CD4-positive, alpha-beta T cell treated with Interleukin-10 for 1 hour (primary cell): Measurements from ENCODE around the gene NUP98.
"Not testable (repeated sequence)": the region's sequence is repeated elsewhere in the genome, so short reads cannot be mapped to it uniquely, and the experiment has no call there.

Experiments used
- DNase-seq: peaks from one replicate; pipeline ENCODE4 v3.0.0-alpha.2; 2020

NUP98 gene

DNA sequence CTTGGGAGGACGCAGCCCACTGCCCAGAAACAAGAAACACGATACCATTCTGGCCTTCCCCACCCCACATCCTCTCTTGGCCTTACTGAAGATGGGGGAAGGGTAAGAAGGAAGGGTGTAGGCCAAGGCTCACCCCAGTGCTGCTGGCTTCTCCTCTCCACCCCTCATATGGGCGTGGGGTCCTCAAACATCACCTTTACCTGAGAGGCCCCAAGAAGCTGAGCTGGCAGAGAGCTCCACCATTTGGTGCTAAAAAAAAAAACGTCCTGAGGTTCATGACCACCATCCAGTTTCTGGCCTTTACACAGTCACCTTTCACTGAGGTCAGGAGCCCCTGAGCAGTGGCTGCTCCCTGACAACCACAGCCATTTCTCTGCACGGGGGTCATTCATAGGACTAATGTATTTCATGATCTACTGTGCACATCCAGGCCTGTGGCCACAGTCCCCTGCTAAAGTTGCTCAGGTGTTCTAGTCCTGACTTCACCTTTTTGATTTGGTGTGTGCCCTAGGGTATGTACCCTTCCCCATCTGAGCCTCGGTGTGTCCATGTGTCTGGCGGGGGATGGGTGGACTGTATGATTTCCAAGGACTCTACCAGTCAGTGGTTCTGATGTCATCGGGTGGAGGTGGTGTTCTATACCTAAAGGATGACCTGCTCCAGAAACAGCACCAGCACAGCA lies 28.3 kb upstream of the NUP98 start:
- no peak for DNase-seq

DNA sequence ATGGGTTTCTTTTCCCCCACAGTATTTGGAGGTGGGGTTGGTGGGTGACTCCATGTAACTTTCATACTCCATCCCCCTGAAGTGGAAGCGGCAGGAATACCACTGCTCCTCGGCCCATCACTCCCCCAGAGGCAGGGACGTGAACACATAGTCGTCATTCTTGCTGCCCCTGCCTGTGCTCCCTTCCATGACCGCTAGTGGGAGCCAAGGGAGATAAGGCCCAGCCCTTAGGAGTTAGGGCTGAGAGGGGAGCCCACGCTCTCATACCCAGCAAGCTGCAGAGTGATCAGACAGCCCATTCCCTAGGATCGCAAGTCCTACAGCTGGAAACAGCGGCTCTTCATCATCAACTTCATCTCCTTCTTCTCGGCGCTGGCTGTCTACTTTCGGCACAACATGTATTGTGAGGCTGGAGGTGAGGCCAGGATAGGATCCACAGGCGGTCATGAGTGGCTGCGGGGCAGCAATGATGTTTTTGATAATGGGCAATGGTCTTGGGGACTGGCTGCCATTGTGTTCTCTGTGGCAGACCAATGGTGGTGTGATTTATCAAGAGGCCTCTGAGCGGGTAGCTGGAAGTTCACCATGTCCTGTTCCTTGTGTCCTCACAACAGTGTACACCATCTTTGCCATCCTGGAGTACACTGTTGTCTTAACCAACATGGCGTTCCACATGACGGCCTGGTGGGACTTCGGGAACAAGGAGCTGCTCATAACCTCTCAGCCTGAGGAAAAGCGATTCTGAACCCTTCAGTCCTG lies 27.5 kb upstream of the NUP98 start:
- peak; percentile 88 for DNase-seq

DNA sequence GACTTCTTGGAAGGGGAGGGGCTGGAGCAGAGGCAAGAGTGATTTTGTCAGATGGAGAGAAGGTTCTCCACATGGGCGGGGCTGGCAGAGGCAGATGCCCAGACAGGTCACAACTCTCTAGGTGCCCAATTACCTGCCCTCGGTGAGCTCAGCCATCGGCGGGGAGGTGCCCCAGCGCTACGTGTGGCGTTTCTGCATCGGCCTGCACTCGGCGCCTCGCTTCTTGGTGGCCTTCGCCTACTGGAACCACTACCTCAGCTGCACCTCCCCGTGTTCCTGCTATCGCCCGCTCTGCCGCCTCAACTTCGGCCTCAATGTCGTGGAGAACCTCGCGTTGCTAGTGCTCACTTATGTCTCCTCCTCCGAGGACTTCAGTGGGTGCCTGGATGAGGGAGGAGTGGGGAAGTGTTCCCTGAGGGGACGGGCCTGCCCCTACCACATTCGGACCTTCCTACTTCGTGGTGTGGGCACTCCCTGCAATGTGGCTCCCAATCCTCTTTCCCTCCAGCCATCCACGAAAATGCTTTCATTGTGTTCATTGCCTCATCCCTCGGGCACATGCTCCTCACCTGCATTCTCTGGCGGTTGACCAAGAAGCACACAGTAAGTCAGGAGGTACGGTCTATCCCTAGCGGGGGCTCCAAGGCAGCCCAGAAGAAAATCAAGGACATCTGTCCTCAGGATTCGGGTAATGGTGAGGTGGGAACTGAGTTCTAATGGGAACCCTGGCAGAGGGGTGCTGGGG lies 26.6 kb upstream of the NUP98 start:
- DNase-seq: no peak

DNA sequence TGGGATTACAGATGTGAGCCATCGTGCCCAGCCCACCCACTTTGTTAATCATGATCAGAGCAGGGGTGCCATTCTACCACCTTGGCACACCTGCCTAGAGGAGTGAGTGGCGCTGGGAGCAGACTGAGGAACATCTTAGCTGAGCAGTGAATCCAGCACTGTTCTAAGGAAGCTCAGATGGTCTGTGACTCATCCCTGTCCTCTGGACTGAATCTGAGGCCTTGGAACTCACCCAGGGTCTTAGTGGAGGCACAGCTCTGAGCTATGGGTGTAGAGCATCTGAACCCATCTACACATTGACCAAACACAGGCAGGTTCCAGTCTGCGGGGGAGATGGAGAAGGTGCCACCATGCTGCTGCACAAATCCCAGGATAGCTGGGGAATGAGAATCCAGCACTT lies 25.9 kb upstream of the NUP98 start:
- DNase-seq: no peak

DNA sequence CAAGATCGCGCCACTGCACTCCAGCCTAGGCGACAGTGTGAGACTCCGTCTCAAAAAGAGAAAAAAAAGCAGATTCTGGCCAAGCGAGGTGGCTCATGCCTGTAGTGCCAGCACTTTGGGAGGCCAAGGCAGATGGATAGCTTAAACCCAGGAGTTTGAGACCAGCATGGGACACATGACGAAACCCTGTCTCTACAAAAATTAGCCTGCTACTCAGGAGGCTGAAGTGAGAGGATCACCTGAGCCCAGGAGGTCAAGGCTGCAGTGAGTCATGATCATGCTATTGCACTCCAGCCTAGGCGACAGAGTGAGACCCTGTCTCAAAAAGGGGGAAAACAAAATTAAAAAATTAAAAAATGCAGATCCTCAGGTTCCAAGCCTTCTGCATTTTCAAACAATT lies 25.0 kb upstream of the NUP98 start:
- no peak for DNase-seq

DNA sequence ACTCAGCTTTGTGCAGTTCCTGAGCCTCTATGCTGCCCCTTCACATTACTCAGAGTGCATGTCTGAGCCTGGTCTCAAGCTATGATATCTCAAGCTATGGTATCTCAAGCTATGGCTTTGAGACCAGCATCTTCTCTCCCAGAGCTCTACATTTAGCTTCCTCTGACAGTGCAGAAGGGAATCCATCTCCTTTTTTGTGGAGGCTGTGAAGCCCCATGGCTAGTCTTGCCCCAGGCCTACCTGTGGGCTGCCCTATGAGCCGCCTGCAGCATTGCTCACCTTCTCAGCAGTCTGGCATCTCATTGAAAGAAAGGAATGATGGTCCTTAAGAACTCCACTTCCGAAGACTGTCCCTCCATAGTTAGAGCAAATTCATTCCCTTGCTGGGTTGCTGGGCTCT lies 23.6 kb upstream of the NUP98 start:
- no peak for DNase-seq

DNA sequence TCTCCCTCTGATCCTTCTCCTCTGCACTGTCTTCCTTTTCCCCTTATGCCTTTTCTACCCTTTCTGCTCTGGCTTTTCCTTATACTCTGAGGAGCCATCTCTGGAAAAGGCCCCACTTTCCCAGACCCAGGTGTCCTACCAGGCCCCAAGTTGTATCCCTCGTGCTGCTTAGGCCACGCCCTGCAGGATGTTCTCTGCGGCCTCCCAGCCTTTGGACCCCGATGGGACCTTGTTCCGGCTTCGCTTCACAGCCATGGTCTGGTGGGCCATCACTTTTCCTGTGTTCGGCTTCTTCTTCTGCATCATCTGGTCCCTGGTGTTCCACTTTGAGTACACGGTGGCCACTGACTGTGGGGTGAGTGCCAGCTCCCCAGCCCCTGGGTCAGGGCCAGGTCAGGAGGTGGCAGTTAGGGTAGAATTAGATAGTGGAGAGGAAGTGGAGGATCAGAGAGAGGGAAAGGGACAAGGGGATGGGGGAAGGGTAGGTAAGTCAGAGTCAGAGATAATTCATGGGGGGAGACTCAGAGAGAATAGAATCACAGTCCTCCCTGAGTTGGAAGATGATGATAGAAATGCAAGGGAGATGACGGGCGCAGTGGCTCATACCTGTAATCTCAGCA lies 19.9 kb upstream of the NUP98 start:
- DNase-seq: no peak

DNA sequence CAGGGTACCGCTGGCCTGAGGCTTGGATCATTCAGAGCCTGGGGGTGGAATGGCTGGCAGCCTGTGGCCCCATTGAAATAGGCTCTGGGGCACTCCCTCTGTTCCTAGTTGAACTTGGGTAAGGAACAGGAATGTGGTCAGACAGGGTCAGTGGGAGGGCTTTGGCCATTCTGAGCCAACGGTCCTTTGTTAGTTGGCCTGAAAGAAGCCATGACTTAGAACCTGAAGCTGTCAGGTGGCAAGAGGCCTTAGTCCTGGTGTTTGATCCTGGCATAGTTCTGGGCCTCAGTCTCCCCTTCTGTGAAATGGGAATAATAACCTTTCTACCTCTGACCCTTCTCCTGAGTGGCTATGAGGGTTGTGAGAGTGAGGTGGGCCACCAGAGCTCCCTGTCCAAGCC lies 19.3 kb upstream of the NUP98 start:
- DNase-seq: no peak

DNA sequence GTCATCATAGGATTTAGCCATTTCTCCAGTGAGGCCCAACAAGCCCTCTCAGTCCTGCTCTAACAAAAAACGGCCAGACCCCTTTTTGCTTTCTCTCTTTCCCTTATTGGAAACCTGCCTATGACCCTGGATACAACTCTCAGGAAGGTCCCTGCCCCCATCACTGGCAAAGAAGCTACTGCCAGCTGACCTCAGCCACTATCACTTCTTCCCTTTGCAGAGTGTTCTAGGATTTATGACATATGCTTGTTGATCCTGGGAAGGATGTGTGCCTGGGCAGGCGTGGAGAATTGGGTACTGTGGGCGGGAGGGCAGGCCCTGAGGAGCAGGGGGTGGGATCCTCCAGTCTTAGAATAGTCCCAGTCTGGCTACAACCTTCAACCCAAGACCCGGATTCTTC lies 18.5 kb upstream of the NUP98 start:
- no peak for DNase-seq

DNA sequence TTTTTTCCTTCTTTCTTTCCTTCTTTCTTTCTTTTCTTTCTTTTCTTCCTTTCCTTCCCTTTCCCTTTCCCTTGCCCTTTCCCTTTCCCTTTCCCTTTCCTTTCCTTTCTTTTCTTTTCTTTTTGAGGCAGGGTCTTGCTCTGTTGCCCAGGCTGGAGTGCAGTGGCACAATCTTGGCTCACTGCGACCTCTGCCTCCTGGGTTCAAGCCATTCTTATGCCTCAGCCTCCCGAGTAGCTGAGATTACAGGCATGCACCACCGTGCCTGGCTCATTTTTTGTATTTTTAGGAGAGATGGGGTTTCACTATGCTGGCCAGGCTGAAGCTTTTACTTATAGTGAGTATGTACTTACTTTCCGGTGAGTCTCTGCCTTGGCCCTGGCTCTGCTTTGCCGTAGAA lies 17.5 kb upstream of the NUP98 start:
- DNase-seq: not testable (repeated sequence)

DNA sequence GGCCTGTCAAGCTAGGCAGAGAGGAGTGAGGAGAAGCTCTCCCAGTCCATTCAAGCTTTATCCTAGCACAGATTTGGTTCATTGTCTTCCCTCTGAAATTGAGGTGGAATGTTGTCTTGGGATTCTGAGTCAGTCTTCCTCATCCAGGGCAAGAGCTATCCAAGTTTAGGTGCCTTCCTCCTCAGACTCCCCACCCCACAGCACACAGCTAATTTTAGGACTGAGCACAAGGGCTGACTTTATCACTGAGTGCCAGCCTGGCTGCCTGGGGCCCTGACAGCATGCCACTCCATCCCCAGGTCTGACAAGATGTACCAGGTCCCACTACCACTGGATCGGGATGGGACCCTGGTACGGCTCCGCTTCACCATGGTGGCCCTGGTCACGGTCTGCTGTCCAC lies 13.6 kb upstream of the NUP98 start:
- DNase-seq: no peak

DNA sequence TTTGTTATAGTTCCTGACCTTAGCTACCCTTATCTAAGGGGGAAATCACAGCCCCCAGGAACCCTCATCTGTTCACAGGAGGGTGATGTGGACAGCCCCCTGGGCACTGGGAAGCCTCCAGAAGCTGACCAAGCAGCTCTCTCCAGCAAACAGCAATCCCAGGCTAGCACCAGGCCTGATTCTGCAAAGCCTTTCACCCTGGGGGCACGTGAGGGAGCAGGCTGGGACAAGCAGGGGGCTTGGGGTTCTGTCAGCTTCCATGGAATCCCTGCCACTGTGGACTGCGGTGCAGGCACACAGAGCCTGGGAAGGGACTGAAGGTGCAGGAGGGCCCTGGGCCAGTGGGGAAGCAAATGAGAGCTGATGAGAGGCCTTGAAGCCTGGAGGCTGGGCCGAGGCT lies 13.1 kb upstream of the NUP98 start:
- no peak for DNase-seq

DNA sequence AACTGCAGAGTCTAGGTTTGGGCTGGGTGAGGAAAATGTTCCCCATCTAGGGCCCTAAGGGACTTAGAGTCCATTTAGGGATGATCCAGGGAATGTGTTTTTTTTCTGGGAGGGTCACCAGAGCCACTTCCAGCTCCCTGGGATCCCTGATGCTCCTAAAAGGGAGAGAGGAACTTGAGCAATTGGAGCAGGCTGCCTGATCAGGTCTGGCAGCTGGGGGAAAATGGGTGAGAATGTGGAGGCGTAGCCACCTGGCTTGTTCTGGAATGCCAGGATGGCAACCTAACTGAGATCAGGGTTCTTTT lies 12.2 kb upstream of the NUP98 start:
- no peak for DNase-seq

DNA sequence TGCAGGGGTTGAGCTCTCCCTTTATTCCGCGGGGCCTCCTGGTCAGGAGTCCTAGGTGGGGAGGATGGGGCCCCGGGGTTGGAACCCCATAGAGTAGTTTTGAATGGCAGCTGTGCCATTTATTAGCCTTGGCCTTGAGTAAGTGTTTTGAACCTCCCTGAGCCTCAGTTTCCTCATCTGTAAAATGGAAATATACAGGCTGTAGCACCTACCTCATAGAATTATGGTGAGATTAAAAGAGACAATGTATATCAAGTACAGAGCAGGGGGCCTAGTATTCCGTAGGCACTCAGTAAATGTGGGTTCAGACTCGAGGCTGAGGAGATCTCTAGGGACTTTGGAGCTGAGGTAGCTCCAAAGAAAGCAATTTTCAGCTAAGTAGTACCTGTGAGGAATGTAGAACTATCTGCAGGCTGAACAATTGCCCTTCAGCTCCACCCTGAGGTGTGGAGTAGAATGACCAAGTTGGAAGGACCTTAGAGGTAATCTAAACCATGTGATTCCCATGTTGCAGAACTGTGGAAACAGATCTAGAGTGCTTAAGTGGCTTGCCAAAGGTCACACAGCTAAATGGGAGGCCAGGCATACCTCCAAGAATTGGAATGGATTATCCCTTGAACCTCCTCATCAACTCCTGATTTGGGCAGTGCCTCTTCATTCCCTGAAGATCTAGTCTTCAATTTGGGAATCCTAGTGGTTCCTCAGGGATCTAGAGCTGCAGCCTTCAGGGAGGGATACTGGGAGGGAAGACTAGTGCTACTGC lies 11.7 kb upstream of the NUP98 start:
- peak; percentile 74 for DNase-seq

DNA sequence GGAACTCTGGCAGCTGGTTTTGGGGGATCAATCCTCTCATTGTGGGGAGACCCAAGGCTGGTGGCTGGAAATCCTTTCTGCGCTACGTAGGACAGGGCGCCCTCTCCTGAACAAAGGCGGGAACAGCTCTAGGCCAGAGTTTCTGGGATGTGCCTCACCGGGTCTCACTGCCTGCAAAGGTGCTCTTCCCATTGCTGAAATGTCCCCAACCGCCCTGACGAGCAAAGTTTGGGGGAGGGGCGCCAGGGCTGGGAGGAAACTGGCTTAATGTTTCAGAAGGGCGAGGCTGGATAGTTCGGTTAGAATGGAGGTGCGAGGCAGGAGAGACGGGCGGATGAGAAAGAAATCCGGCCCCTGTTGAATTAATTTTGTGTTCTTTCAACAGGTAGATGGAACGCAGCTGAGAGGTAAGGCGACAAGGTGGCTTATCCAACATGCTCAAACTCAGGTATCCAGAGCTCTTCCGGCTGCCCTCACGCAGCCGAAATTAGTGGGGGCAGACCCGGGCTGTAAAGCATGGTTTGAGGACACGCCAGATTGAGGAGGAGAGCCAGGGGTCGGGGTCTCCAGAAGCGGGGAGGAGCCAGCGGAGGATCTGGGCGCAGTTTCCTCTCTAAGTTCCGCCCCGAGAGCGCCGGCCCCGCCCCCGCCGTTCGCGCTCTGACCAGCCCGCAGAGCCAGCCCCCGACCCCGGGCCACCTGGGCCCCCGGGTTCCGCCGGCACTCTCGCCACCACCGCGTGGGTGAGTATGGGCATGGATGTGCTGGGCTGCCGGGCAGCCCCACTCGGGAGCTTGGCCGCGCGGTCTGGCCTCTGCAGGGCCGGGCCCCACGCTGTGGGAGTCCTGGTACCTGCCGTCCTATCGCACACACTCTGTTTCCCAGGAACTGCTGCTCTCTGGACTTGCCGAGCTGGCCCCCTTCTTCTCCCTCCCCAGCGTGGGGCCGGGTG lies 10.8 kb upstream of the NUP98 start, which contains the start of gene PGAP2:
Gene PGAP2, plus strand, starts transcription at position 652 of the 952 bp plus-strand sequence. CDS start 2,700 bp downstream, outside the sequence.
- peak; percentile 63 for DNase-seq

DNA sequence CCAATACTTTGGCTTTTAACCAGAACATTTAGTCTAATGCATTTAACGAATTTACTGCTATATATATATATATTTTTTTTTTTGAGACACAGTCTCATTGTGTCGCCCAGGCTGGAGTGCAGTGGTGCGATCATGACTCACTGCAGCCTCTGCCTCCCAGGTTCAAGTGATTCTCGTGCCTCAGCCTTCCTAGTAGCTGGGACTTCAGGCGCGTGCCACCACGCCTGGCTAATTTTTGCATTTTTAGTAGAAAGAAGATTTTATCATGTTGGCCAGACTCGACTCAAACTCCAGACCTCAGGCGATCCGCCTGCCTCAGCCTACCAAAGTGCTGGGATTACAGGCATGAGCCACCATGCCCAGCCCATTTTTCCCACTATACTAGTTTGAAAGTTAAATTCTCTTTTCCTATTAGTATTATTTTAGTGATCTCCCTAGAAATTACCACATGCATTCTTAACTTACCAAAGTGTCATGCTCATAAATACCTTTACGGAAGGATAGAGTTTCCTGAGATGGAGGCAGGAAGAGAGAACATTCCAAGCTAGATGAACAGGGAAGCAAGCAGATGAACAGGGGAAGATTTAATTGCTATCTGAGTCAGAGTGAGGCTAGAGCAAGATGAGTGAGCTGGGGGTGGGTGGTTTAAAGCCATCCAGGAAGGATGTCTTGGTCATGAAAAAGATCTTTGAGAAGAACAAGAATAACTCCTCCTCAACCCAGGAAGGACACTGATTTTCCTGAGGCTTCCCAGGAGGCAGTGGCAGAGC lies 6.6 kb upstream of the NUP98 start:
- no peak for DNase-seq

DNA sequence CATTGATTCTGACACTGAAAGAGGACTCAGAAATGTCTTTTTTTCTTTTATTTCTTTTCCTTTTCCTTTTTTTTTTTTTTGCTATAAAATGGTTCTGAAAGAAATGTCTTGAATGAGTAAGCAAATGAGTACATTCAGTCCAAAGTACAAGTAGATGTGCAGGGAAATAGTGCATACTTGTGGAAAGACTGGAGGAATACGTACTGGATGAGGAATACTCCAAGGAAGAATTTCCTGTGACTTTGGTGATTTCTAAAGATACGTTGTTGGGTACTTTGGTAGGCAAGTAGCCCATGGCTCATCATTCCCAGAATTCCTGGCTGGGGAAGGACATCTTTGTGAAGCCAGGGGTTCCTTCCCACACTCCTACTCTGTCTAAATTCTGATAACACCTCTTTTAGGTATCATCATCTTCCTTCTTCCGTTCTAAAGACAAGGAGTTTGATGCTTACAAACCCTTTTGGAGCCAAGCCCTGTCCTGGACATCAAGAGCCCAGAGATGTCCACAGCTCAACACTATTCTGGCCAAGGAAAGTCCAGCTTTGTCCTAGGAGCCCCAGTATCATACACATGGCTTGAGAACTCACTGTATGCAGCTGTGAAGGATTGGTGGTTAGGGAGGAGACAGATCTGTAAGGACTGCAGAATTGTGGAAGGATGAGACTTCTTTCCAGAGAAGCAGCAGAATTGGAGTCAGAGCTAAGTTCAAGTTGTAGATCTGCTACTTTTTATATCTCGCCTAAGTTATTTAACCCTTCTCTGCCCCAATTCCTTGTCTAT lies 4.8 kb upstream of the NUP98 start:
- no peak for DNase-seq

DNA sequence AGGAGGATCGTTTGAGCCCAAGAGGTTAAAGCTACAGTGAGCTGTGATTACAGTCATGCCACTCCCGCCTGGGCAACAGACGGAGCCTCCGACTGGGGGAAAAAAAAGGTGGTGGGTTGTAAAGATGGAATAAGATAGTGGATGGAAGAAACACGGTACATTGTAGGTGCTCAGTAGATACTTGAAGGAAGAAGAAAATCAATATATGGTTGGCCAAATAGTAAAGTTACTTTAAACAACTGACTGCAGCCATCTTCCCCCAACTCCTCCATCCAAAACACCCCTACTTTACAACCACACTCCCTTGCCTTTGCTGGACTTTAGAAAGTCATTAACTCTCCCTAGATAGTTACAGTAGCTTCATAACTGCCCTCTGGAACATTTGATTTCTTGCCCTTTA lies 2.5 kb upstream of the NUP98 start:
- no peak for DNase-seq

DNA sequence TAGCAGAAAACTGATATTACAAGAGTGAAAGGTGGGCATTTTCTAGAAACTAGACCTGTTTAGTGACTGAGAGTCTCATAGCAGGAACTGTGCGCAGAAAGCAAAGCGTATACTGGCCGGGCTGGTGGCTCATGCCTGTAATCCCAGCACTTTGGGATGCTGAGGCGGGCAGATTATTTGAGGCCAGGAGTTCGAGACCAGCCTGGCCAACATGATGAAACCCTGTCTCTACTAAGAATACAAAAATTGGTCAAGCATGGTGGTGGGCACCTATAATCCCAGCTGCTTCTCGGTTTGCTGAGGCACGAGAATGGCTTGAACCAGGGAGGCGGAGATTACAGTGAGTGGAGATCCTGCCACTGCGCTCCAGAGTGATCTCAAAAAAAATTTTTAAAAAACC lies 1.8 kb upstream of the NUP98 start:
- no peak for DNase-seq

DNA sequence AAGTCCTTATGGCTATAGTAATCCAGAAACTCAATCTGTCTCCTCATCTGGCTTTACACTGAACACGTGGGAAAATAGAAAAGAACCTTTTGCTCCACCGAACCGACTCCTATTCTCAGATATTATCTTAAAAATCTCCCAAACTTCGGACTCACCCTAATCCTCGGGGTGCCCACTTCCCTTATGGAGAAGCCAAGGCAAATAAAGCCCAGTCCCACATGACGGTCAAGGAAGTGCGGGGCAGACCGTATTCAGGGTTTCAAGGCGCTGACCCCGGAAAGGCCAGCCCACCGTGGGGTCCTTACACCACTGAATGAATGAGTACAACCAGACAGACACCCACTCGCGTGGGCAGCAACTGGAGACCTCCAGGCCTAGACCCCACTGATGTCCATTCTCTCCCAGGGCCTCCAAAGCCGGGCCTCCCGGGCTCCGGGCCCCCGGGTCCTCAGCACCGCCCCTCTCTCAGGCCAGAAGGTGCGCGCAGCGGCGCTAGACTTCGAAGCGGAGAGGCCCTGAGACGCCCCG lies 489 bp downstream of the NUP98 start:
- DNase-seq: no peak
